Dermis blood vessel endothelial cell (primary cell): Measurements from ENCODE around the gene FAHD2B. TPM values are rescaled to one million over a fixed set of nuclear protein-coding genes. Genes with fewer than 3 reads are reported as not detected.
"Not testable (repeated sequence)": the region's sequence is repeated elsewhere in the genome, so short reads cannot be mapped to it uniquely, and the experiment has no call there.

Source experiments
- DNase-seq: peaks from one replicate; pipeline ENCODE4 v3.0.0; 2010
- total RNA-seq: library from RNA; depleted of rRNA; stranded (reverse); fragments of >200 nt; gene quantifications from 2 replicates; pipeline ENCODE4 v1.2.3, GENCODE V29; 2014

Gene FAHD2B, protein sequence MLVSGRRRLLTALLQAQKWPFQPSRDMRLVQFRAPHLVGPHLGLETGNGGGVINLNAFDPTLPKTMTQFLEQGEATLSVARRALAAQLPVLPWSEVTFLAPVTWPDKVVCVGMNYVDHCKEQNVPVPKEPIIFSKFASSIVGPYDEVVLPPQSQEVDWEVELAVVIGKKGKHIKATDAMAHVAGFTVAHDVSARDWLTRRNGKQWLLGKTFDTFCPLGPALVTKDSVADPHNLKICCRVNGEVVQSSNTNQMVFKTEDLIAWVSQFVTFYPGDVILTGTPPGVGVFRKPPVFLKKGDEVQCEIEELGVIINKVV
- total RNA-seq = 4.1 and 5.3 TPM in 2 replicates

DNA sequence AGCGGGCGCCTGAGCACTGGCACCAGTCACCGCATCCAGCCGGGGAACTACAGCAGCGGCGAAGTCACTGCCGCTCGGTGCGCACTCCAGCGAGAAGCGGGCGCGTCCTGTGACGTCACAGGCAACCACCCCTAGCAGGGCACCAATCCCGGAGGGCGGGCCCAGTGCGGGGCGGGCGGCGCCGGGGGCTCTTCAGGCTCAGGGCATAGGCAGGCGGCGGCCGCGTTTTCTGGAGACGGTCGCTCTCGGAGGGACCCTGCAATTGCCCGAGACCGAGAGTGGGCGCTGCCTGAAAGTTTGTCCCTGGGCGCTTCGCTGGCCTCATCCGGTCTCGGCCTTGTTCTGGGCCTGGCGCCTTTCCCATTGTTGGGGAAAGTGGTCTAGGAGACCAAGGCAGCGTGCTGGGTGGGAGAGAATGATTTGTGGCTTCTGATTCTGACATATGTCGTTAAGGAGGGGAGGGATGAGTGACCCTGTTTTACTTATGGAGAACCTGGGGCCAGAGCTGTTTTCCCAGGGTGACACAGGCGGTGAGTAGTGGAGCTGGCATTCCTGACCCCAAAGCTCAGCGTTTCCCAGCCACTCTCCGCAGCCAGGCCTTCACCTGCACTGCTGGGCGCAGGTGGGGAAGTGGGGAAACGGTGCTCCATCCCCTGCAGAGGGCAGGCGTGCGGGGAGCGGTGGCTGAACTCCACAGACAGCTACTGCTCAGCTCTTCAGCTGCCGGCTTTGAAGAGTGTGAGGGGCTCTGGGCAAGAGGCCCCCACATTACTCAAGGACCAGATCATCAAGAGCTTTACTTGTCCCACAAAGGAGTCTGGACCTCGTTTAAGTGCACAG is at the start of gene FAHD2B:
Gene FAHD2B (minus strand): TSS at position 111 of the 840 bp plus-strand sequence. CDS start 3,176 bp downstream, outside the sequence.
- peak; percentile 70 for DNase-seq

DNA sequence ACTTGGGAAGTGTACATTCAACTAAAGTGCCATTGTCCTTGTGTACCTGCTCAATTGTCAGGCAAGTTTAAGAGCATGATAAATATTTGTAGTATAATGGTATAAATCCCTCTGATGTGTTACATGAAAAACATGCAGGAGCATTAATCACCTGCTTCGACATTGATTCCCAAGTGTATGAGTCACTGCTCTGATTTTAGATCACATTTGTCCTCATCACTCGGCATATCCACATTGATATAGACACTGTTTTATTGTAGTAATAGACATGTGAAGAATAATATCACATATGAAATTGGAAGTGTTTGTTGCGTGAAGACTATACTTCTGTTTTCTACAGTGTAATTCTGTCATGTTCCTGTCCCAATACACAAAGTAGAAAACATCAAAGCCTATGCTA is 49.3 kb upstream of the FAHD2B start:
- not testable (repeated sequence) for DNase-seq

GRCh38 chr2:97129090-97129489 is 34.4 kb upstream of the FAHD2B start:
- not testable (repeated sequence) for DNase-seq

DNA sequence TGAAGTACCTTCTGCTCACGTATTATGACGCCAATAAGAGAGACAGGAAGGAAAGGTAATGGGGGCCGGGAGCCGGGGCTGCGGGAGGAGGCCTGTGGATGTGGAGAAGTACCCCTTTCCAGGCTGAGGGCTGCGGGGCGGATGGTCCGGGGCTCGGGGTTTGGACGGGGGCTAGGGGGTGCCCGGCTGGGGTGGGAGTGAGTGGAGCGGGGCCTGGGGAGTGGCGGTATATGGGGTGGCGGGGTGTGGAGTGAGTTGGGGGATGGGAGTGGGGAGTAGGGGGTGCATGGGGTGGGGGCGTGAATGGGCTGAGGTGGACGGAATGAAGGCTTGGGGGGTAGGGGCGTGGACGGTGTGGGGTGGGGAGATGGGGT is 19.2 kb upstream of the FAHD2B start:
- DNase-seq = not testable (repeated sequence)

DNA sequence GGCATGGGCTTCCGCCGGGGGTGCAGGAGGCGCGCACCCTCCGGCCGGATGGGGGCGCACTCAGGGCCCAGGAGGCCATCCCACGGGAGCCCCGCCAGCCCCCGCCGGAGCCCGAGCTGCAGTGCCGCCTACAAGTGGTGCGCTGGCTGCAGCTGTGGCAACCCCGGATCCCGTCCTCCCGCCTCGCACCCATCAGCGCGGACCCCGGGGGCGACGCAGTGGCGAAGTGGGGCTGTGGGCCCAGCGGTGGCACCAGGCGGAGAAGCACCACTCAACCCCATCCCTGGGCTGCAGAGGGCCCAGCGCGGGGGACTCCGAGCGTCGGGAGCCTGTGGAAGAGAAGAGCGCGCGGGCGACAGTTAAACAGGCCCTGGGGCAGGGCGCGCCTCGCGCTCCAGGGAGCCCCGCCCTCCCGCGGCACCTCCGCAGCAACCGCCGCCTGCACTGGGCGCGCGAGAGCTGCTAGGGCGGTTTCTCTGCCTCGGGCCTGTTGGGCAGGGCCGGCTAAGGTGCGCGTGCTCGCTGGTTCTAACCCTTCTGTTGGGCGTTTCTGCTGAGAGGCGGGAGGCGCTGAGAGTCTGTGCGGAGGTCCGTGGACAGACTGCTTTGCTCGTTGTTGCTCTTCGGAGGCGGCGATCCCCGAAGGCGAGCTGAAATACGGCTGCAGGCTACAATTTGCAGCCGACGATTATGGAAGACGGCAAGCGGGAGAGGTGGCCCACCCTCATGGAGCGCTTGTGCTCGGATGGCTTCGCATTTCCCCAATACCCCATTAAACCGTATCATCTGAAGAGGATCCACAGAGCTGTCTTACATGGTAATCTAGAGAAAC is 18.6 kb upstream of the FAHD2B start, which contains the start of gene ANKRD36:
Gene ANKRD36 (plus strand): TSS at position 104 of the 832 bp plus-strand sequence. CDS start 587 bp downstream, at position 691.
- peak; percentile 81 for DNase-seq

DNA sequence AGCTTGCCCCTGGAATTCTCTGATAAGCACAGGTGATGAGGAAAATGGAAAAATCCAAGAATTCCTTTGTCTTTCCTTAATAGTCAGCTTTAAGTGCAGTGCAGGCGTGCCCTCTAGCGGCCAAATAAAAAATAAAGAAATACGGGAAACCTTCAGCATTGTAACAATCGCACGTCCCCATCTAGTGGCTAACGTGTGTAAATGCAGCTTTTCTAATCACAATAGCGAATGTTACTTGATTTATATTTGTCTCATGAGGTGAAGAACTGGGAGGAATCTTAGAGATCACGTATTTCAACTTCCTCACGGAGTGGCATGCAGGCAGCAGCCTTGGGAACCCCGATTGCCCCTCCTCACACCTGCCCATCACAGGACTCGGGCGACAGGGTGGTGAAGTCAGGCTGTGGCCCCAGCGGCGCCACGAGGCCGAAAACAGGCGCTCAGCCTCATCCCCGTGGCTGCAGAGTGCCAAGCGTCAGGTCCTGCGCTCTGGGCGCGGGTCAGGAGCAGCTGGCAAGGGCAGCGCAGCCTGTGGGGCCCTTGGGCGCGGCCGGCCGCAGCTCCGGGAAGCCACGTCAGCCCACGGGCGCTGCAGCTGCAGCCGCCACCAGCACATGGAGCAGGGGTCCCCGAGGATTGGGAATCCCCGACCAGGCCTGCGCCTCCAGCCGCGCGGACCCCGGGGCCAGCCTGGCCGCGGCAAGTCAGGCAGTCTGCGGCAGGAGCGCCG is 17.8 kb upstream of the FAHD2B start:
- DNase-seq = peak; percentile 56

- not testable (repeated sequence) for DNase-seq
These were observed 16.6 kb upstream of the FAHD2B start for GRCh38 chr2:97111246-97111645.

- DNase-seq = not testable (repeated sequence)
These were observed 12.2 kb upstream of the FAHD2B start for GRCh38 chr2:97106878-97107277.

DNA sequence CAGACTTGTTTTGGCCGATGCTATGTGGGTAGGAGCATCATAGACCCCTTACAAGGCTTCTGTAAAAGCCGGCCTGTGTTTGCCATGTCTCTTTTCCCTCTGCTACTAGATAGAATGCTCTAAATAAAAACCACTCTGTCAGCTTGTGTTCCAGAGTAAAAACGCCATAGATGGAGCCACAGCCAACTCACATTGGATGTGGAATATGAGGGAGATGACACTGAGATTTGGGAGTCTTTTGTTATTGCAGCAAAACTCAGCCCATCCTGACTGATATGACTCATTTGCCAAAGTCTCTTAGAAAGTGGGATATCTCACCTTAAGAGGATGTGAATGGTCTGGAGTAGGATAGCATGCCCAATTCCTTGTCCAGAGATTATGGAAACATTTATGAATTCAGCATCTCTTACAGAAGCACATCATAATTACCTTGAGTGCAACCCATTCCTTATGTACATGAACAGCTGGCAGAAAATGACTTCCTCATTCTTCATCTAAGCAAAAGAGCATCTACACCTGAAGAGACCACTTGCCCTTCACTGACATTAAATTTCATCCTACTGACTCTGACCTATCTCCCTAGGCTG is 4.2 kb upstream of the FAHD2B start:
- not testable (repeated sequence) for DNase-seq

DNA sequence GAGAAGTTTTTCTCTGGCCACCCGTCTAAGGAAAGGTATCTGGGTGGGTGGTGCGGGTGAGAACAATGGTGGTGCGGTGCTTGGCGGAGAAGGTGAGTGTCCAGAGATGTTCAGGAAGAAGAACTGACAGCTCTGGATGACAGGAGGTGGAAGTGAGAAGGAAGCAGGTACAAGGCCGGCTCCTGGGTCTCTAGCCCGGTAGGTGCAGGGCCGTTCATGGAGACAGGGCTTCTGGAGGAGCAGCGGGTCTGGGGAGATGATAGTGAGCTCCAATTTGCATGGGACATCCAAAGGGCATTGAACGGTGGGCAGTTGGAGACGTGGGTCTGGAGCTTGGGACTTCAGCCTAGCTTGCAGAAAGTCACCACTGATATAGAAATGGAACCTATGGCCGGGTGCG is 979 bp upstream of the FAHD2B start:
- no peak for DNase-seq

- not testable (repeated sequence) for DNase-seq
These were observed 505 bp downstream of the FAHD2B start for GRCh38 chr2:97093983-97094771.

DNA sequence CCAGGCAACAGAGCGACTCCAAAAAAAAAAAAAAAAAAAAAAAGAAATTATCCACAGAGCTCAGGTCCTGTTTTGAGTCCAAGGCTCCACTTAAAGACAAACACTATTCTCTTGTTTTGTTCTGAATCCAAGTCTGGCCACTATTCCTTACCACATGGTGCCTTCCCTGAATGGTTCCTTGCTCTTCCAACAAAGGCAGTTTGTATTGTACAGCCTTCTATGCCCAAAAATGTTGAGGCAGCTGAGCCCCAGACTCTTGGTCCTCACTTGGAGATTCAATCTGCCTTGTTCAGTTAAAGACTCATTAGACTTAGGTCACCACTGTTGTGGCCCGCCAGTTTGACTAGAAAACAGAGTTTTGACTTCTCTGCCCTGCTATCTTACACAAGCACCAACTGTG is 1.7 kb downstream of the FAHD2B start:
- DNase-seq = not testable (repeated sequence)

GRCh38 chr2:97088706-97089105 is 6.0 kb downstream of the FAHD2B start:
- not testable (repeated sequence) for DNase-seq

- not testable (repeated sequence) for DNase-seq
These were observed 9.6 kb downstream of the FAHD2B start for GRCh38 chr2:97085093-97085492.

GRCh38 chr2:97083516-97083915 is 11.2 kb downstream of the FAHD2B start:
- DNase-seq = not testable (repeated sequence)

DNA sequence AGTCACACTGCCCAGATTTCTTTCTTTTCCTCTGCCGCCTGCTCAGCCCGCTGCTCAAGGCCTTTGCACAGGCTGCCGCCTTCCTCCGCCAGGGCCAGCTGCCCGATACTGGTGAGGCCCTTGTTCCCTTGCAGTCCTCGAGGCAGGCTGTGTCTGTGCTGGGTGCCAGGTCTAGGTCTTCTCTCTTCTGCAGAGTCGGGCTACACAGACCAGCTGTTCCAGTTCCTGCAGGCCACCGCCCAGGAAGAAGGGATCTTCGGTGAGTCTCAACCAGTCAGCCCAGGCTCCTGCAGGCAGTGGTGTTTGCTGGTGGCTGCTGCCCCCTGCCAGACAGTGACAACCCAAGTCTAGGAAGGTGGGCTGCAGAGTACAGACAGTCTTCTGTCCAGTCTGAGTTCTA is 12.5 kb downstream of the FAHD2B start:
- not testable (repeated sequence) for DNase-seq

GRCh38 chr2:97080855-97081254 is 13.8 kb downstream of the FAHD2B start:
- not testable (repeated sequence) for DNase-seq

DNA sequence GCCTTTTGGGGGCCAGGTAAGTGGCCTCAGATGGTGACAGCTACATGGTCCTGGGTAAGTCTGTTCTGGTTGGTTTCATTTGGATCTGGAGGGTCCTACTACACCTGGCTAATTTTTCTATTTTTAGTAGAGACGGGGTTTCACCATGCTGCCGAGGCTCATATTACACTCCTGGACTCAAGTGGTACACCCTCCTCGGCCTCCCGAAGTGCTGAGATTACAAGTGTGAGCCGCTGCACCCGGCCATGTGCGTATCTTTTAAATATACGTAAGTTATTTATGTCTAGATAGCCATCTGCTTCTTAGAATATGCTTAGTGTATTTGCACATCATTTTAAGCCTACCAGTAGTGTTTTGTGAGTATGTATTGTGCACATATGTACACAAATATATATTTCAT is 17.5 kb downstream of the FAHD2B start:
- DNase-seq = not testable (repeated sequence)

DNA sequence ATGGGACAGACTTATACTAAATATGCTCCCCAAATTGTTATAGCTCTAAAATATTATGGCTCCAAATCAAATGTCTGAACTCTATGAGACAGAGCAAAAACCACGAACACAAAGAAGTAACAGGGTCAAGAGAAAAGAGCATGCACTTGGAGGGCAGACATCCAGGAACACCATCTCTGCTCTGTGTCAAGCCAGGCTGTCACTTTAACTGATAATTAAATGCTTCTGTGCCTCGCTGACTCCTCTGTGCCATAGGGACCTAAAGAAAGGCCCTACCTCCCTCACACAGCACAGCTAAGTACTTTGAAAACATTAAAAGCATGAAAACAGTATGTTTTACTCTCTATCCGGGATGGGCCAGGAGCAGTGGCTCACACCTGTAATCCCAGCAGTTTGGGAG is 23.8 kb downstream of the FAHD2B start:
- not testable (repeated sequence) for DNase-seq

DNA sequence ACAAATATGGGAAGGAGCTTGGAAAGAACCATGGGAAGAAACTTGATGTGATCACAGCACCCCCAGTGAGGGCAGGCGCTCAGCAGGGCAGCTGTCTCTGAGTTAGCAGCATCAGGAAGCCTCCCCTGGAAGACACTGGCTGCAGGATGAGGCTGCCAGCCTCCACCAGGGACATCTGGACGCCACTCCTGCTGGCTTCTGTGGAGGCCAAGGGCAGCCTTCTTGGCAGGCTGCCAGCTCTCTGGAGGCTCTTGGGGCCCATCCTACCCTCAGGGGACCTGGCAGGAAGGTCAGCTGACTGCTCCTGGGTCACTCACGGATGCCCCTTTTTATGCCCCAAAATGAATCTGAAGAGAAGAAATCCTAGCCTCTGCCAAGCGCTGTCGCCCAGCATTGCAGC is 26.0 kb downstream of the FAHD2B start:
- not testable (repeated sequence) for DNase-seq

DNA sequence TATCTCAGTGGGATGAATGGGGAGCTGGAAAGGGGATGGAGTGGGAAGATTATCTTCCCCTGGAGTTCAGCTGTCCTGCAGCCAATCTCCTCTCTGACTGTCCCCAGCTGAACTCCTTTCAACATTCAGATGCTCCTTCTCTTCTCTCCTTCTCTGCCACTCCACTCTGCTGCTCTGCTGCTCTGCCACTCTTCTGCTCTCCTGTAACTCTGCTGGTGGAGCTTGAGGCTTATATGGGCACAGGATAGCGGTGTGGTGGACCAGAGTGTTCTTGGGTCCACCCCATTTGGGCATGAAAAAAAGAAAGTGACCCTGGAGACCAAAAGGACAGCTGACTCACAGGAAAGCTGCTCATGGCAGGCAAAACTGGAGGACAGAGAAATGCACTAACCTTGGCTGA is 26.6 kb downstream of the FAHD2B start:
- no peak for DNase-seq
